NCI-H748 (cell line): Measurements from ENCODE around the gene LPIN2.
"Not testable (repeated sequence)": the region's sequence is repeated elsewhere in the genome, so short reads cannot be mapped to it uniquely, and the experiment has no call there.

ENCODE experiments used
- DNase-seq: peaks from one replicate; lab custom pipeline; 2025; ENCODE audit not compliant: unreplicated experiment; lab: John Stamatoyannopoulos, UW

LPIN2 gene, protein sequence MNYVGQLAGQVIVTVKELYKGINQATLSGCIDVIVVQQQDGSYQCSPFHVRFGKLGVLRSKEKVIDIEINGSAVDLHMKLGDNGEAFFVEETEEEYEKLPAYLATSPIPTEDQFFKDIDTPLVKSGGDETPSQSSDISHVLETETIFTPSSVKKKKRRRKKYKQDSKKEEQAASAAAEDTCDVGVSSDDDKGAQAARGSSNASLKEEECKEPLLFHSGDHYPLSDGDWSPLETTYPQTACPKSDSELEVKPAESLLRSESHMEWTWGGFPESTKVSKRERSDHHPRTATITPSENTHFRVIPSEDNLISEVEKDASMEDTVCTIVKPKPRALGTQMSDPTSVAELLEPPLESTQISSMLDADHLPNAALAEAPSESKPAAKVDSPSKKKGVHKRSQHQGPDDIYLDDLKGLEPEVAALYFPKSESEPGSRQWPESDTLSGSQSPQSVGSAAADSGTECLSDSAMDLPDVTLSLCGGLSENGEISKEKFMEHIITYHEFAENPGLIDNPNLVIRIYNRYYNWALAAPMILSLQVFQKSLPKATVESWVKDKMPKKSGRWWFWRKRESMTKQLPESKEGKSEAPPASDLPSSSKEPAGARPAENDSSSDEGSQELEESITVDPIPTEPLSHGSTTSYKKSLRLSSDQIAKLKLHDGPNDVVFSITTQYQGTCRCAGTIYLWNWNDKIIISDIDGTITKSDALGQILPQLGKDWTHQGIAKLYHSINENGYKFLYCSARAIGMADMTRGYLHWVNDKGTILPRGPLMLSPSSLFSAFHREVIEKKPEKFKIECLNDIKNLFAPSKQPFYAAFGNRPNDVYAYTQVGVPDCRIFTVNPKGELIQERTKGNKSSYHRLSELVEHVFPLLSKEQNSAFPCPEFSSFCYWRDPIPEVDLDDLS

DNA sequence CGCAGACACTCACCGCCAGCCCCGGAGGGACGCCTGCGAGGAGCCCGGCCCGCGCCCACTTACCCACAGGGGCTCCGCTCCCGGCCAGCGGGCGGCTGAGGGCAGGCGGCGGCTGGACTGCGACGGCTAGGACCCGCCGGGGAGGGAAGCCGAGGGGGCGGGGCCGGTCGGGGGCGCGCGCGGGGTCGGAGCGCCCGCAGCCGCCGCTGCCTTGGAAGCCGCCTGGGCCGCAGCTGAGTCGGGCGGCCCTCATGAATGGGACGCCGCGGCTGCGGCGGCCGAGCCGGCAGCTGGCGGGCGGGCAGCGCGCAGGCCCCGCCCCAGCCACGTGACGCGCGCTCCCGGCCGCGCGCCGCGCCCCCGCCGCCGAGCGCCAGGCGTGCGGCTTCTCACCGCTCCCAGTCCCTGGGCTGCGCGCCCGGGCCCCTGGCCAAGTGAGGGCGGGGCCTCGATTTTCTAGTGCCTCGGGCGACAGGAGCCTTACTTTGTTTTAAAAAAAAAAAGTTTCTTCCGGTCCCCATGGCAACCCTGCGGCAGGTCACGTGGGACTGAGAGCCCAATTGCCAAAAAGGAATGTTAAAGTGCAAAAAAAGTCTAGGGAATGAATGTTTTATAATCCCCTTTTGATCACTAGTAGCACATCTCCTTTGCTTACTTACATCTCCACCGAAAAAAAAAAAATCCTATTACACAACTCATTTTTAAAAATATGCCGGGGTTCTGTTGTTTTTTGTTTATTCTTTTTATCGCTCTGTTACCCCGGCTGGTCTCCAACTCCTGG is at the start of gene LPIN2:
Gene LPIN2 (minus strand): TSS at position 121 of the 781 bp plus-strand sequence. CDS start 52,304 bp downstream, outside the sequence.
- DNase-seq, result peak; percentile 99

DNA sequence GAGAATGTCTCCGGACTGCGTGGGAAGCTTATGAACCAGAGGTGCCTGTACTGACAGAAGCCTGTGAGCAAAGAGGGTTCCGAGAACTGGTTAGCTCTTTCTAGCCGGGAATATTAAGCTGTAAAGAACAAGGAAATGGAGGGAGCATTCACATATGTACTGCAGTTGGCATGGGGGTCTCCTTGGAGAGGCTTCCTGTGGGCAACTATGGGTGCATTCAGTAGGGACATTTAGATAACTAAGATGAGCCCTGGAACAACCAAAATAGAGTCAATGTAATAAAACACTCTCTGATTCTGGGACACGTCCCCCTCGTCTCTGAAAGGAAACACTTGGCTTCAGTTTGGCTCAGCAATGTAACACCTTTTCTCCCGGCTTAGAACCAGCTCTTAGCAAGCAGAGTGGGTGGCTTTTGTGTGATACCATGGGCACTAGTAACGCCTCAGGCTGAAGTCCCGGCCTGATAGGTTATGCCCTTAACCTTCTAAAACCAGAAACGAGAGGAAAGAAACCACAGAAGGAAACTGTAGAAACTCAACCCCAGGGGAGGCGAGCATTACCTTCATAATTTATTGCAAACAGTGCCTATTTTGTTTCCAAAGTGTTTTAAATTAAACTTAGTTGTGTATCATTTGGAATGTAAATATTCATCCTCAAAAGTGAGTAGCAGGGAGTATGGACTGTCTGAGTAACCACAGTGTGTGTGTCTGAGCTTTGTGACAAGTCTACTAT is 48.8 kb upstream of the LPIN2 start:
- DNase-seq, result no peak

DNA sequence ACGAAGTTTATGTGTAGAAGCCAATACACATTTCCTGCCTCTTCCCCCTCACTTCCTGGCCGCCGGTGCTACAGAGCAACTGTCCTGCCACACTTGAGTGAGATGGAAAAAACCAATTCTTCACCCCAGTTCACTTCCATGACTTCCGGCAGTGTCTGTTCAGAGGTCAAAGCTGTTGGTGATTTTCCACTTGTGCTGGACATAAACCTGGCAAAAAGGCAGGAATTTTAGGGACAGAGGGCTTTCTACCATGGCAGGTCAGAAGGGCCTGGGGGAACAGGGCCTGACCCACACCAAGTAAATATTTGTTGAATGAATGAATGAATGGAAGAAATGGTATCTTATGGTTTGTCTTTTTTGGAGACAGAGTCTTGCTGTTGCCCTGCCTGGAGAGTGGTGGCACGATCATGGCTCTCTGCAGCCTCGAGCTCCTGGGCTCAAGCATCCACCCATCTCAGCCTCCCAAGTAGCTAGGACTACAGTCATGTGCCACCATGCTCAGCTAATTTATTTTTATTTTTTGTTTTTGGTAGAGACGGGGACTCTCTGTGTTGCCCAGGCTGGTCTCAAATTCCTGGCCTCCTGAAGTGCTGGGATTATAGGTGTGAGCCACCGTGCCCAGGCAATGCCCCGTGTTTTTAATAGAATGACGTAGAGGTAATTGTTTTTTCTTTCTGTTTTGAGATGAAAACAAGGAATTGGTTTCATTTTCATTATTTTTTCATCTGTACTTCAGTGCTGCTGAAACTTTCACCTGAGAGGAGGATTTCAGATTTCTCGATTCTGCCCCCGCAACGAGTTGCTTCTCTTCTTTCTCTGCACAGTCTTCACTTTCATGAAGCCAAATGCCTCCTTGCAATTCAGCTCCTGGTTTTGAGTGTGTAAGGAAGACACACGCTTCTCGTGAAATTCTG is 48.0 kb upstream of the LPIN2 start:
- DNase-seq, result no peak

DNA sequence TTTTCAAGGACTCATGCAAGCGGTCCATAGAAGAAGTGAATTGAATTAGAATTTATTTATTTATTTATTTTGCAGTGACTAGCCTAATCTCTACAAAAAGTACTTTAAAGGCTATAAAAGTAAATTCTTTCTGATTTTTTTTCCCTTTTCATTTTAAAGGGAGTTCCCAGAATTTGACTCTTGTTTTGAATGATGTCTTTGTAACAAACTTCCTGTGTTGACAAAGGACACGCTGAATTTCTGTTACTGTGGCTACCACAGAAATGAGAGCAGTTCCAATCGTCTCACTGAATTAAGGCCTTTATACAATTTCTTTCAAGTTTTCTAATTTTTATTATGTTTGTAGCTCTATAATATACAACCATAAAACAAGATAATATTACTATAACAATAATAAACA is 46.3 kb upstream of the LPIN2 start:
- no peak for DNase-seq

DNA sequence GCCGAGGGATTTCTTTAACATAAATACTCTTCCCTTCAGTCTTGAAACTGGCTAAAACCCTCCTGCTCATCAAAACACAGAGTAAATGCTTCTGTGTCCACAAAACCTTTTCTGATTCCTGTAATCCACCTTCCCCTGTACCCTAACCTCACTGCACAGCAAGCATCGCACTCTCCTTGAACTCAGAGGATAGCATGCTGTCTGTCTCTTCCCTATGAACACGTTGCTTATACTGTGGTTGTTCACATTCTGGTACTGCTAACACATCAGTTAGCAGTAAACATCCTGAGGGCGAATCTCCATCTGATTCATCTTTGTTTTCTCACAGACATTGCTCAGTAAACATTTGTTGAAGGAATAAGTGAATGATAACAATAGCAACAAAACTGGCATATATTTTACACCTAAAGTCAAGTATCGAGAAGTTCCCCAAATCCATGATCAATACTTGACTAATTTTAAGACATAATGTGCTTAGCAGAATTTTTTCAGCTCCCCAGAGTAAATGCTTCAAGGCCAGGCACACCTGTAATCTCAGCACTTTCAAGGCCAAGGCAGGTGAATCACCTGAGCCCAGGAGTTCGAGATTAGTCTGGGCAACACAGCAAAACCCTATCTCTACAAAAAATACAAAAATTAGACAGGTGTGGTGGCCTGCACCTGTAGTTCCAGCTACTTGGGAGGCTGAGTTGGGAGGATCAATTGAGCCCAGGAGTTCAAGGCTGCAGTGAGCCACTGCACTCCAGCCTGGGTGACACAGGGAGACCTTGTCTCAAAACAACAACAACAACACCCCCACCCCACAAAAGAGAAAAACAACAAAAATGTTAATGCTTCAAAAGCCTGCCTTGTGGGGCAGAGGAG is 45.6 kb upstream of the LPIN2 start:
- DNase-seq, result no peak

DNA sequence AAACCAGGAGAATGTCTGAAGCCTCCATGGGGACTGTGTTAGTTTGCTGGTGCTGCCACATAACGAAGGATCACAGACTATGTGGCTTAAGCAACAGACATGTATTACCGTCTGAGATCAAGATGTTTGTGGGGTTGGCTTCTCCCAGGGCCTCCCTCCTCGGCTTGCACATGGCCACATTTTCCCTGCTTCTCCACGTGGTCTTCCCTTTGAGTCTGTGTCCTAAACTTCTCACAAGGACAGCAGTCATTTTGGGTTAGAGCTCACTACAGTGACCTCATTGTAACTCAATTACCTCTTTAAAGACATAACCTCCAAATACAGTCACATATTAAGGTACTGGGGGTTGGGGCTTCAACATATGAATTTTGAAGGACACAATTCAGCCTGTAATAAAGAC is 44.6 kb upstream of the LPIN2 start:
- DNase-seq, result no peak

DNA sequence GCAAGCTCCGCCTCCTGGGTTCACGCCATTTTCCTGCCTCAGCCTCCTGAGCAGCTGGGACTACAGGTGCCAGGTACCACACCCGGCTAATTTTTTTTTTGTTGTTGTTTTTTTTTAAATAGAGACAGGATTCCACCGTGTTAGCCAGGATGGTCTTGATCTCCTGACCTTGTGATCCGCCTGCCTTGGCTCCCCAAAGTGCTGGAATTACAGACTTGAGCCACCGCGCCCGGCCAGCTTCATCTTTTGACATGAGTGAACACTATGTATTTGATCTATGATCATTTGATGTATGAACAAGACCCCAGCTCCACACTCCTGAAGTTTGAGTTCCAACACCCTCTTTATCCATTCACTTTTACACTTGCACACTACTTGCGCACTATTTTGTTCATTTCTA is 43.4 kb upstream of the LPIN2 start:
- no peak for DNase-seq

DNA sequence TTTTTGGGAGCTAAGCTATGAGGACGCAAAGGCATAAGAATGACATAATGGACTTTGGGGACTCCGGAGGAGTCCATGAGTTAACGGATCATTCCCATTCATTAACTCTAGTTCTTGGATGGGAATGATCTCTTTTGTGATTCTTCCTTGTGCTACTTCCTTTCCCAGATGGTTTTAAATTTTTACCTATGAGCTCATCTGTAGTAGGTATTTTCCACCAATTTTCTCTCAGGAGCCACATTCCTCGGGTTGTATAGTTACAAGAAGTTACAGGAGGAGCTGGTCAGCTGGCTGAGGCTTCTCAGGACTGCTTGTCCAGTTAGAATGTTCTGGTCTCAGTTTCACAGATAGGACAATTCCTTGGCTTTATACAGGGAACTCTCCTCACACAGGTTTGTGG is 42.9 kb upstream of the LPIN2 start:
- DNase-seq, result no peak

DNA sequence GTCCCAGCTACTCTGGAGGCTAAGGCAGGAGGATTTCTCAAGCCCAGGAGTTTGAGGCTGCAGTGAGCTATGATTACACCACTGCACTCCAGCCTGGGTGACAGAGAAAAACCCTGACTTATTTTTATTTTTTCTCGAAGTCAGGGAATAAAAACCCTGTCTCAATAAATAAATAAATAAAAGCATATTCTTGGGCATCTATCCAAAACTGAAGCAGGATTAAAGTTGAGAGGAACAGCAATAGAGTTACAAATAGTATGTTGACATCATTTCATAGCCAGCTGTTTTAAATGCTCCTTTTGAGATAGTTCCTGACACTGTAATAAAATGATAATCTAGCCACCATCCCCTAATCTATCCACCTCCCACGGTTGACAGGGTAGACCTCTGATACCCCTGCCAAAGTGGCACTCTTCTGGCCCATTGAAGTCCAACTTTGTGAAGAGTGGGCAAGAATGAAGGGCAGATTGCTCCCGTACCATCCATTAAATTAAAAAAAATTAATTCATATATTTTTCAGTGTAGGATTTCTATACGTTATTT is 42.3 kb upstream of the LPIN2 start:
- no peak for DNase-seq

DNA sequence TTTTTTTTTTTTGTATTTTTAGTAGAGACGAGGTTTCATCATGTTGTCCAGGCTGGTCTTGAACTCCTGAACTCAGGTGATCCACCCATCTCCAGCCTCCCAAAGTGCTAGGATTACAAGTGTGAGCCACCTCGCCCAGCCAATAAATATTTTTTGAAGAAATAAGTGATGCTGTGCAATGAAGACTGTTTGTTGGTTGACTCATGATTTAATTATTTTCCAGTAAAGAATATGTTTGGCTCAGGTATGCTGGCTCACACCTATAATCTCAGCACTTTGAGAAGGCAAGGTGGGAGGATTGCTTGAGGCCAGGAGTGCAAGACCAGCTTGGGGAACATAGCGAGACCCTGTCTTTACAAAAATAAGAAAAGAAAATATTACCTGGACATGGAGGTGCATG is 41.8 kb upstream of the LPIN2 start:
- DNase-seq, result no peak

DNA sequence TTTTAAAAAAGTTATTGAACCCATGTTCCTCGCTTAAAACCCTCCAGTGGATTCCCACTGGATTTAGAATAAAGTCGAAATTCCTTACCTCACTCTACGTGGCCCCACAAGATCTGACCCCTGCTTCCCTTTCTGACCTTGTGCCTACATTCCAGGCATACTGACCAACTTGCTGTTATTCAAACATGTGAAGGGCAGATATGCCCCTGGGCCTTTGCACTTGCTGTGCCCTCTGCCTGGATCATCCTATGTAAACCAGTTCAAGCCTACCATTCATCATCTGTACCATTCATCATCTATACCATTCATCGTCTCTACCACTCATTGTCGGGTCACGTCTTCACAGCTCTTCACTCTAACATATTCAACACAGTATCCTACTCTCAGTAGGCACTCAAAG is 41.3 kb upstream of the LPIN2 start:
- DNase-seq, result no peak

DNA sequence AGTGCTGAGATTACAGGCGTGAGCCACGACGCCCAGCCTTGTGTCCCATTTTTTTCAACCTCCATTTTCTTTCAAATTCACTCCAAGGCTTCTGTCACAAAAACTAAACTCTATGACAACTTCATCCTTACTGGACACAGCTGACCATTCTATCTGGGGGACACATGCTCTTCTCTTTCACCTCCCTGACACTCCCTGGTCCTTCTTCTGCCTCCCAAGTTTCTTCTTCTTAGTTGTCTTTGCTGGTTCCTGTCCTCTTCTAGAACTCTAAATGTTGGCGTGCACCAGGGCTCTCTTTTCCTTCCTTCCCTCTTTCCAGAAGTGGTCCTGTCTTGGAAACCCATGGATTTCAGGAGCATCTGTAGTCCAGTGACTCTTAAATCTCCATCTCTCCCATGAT is 40.1 kb upstream of the LPIN2 start:
- no peak for DNase-seq

DNA sequence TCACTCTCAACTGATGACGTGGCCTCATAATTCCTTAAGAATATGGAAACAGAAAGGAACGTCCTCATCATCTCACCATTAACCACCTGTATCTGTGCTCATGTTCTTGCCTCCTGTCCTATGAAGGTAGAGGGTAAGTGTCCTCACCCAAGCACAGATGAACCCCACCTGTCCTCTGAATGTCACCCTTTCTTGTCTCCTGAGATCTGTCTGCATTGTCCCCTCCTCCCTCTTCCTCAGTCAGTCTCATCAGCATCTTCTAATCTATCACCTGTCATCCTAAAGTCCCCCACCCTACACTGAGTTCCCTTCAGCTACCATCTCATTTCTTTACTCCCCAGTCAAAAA is 39.4 kb upstream of the LPIN2 start:
- no peak for DNase-seq

DNA sequence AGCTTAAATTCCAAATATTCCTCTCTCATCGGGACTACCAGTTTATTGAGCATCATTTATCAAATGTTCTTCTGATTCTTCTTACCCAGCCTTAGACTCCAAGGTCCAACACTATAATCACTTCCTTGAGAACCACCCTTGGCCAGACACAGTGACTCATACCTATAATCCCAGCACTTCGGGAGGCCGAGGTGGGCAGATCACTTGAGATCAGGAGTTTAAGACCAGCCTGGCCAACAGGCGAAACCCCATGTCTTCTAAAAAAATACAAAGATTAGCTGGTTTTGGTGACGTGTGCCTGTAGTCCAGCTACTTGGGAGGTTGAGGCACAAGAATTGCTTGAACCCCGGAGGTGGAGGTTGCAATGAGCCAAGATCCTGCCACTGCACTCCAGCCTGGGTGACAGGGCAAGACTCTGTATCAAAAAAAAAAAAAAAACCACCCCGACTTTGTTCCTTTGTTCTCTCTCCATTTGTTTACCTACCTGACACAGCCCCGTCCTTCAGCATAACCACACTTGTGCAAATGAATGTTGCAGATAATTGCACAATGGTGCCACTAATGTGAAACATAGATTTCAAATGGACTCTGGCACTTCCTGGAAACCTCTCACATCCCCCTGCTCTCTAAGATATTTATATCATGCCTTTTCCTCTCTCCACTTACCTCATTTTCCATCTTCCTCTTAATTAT is 38.9 kb upstream of the LPIN2 start:
- peak; percentile 72 for DNase-seq

DNA sequence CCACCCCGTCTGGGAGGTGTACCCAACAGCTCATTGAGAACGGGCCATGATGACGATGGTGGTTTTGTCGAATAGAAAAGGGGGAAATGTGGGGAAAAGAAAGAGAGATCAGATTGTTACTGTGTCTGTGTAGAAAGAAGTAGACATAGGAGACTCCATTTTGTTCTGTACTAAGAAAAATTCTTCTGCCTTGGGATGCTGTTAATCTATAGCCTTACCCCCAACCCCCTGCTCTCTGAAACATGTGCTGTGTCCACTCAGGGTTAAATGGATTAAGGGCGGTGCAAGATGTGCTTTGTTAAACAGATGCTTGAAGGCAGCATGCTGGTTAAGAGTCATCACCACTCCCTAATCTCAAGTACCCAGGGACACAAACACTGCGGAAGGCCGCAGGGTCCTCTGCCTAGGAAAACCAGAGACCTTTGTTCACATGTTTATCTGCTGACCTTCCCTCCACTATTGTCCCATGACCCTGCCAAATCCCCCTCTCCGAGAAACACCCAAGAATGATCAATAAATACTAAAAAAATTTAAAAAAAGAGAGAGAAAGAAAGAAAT is 37.0 kb upstream of the LPIN2 start:
- DNase-seq, result not testable (repeated sequence)

DNA sequence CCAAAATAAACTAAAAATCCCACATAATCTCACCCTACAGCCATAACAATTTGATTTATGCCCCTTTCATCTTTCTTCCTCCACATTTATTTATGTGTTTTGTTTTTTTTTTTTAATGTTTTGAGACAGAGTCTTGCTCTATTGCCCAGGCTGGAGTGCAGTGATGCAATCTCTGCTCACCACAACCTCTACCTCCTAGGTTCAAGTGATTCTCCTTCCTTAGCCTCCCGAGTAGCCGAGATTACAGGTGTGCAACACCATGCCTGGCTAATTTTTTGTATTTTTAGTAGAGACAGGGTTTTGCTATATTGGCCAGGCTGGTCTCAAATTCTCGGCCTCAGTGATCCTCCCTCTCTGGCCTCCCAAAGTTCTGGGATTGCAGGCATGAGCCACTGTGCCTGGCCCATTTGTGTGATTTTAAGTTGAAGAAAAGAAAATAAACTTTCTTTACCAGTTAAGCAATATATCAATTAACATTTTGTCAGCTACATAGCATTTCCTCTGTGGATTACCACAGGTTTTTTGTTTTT is 35.9 kb upstream of the LPIN2 start:
- no peak for DNase-seq

DNA sequence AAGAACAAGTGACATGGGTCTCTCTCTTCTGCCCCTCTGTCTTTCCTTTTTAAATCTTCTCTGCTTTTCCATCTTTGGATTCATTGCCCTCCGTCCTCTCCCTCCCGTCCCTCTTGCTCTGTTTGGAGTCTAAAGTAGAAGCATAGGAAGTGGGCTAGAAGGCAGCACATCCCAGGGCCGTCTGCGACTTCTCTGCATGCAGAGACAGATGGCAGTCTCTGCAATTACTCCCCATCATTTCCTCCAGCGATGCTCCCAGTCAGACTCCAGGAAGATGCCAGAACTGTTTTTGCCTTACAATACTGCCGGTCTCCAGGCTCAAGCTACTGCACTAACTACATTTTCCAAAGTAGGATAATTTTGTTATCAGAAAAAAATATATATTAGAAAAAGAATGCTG is 35.2 kb upstream of the LPIN2 start:
- no peak for DNase-seq
